ENCODE measurements around the gene TOMM40L. TPM values are rescaled to one million over a fixed set of nuclear protein-coding genes. Genes with fewer than 3 reads are reported as not detected.

Gene TOMM40L
- total RNA-seq, 1 experiment from 2014 or later: 15.0 TPM

DNA sequence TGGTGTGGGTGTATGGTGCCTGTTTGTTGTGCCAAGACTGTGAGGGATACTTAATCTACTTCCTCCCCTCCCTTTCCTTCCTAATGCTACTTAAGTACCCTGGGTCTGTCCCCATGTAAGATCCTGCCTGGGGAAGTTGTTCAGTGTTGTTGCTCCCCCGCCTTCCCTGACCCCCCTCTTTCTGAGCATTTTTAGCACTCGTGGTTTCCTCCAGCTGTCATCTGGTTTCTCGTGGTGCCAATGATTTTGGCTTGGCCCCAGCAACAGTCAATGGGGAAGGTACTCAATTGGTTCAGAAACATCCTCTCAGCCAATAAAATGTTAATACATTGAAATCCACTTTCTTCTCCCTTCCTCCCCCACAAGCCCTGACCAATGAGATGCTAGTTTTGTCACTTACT is 40.6 kb upstream of the TOMM40L start:
- H3K9me3 Mint-ChIP-seq (ENCODE audit: low read depth, unreplicated experiment): no peaks in the 10 kb centered on the region
- no peak overlapping the region for H3K4me3 Mint-ChIP-seq (ENCODE audit: low read depth, unreplicated experiment)
- peaks cover 22% of the 10 kb centered on the region for H3K4me1 Mint-ChIP-seq (ENCODE audit: low read depth, unreplicated experiment)
- TF ChIP-seq CTCF (IDR thresholded peaks at IDR 0.05; ENCODE audit: unreplicated experiment): no peak
- no peaks in the 10 kb centered on the region for H3K36me3 Mint-ChIP-seq (ENCODE audit: insufficient read depth, unreplicated experiment)
- H3K27ac Mint-ChIP-seq (ENCODE audit: unreplicated experiment): no peak overlapping the region
- CTCF ChIA-PET: no interaction called here
- no peaks in the 10 kb centered on the region for H3K27me3 Mint-ChIP-seq (ENCODE audit: unreplicated experiment)
- DNase-seq: no peak
- no TSS peak for BruUV-seq (replicated peaks)
- intact Hi-C loops (cut with micrococcal nuclease; ENCODE audit: unreplicated experiment): no loop called here

DNA sequence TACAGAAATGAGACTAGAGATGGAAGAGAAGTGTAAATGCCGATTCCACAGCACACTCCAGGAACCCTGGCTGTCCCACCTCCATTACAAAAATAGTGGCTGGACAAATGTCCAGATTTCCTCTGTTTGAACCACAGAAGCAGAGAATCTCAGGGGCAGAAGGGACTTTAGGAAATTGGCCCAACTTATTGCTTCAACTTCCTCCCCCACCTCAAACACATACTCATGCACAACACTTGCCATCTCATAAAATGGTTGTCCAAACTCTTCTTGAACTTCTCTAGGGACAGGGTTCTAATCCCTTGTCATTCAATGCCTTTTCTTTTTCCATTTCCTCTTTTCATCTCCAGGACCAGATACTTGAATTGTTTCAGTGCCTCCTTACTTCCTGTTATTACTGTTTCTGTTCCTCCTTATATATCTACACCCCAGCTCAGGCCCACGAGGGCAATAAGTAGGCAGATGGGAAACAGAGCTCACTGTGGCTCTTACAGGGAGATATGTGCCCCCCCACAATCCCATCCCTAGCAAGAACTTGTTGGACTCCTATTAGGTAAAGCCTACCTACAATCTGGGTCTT is 40.0 kb upstream of the TOMM40L start:
- CTCF ChIA-PET: interaction anchor here (1.4 kb wide), 1 partner anchor 8 kb away, joined by 4 read pairs; the partner anchor contains the start of gene B4GALT3
- no peaks in the 10 kb centered on the region for H3K9me3 Mint-ChIP-seq (ENCODE audit: low read depth, unreplicated experiment)
- no peaks in the 10 kb centered on the region for H3K36me3 Mint-ChIP-seq (ENCODE audit: insufficient read depth, unreplicated experiment)
- H3K4me1 Mint-ChIP-seq (ENCODE audit: low read depth, unreplicated experiment): peaks cover 22% of the 10 kb centered on the region
- no peaks in the 10 kb centered on the region for H3K27me3 Mint-ChIP-seq (ENCODE audit: unreplicated experiment)
- no TSS peak for BruUV-seq (replicated peaks)
- no peak overlapping the region for H3K27ac Mint-ChIP-seq (ENCODE audit: unreplicated experiment)
- no peak overlapping the region for H3K4me3 Mint-ChIP-seq (ENCODE audit: low read depth, unreplicated experiment)
- no peak for DNase-seq
- intact Hi-C loops (cut with micrococcal nuclease; ENCODE audit: unreplicated experiment): no loop called here
- no peak for TF ChIP-seq CTCF (IDR thresholded peaks at IDR 0.05; ENCODE audit: unreplicated experiment)

DNA sequence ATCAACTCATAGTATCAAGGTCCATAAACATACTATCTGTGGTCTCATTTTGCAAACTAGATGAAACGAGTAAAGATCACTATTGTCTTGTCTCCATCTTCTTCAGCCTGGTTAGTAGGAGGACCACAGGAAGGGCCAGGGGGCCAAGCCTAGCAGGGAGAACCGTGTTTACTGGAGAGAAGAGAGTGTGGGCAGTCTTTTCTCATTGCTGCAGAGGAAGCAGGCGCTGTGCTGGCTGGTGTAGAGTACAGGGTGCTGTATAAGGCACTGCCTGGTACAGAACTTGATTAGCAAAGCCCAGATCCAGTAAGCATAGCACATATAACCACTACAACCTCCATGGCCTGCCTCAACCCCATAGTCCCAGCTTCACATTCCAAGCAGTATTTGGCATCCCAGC is 38.5 kb upstream of the TOMM40L start:
- Mint-ChIP-seq H3K27me3 (ENCODE audit: unreplicated experiment) (peaks cover 14% of the 10 kb centered on the region), H3K4me1 (ENCODE audit: low read depth, unreplicated experiment) (peaks cover 17% of the 10 kb centered on the region), H3K27ac (ENCODE audit: unreplicated experiment) (no peak overlapping the region), H3K9me3 (ENCODE audit: low read depth, unreplicated experiment) (no peaks in the 10 kb centered on the region), H3K4me3 (ENCODE audit: low read depth, unreplicated experiment) (no peak overlapping the region), H3K36me3 (ENCODE audit: insufficient read depth, unreplicated experiment) (no peaks in the 10 kb centered on the region)
- DNase-seq: no peak
- BruUV-seq (replicated peaks): no TSS peak
- CTCF ChIA-PET: interaction anchor here (1.4 kb wide), 1 partner anchor 10 kb away, joined by 4 read pairs; the partner anchor contains the start of gene B4GALT3
- TF ChIP-seq CTCF (IDR thresholded peaks at IDR 0.05; ENCODE audit: unreplicated experiment): no peak
- intact Hi-C loops (cut with micrococcal nuclease; ENCODE audit: unreplicated experiment): no loop called here

DNA sequence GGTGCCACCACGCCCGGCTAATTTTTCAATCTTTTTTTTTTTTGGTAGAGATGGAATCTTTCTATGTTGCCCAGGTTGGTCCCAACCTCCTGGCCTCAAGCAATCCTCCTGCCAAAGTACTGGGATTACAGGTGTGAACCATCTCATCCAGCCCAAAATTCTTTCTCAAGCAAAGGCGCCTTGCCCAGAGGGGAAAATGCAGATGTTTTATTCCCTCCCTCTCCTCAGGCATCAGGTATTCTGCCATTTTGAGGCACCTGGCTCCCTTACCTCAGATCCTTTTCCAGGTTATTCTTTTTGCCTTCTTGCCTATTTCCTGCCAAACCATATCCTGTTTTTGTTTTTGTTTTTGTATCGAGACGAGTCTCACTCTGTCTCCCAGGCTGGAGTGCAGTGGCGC is 37.5 kb upstream of the TOMM40L start:
- no TSS peak for BruUV-seq (replicated peaks)
- H3K9me3 Mint-ChIP-seq (ENCODE audit: low read depth, unreplicated experiment): no peaks in the 10 kb centered on the region
- H3K4me1 Mint-ChIP-seq (ENCODE audit: low read depth, unreplicated experiment): peaks cover 13% of the 10 kb centered on the region
- H3K4me3 Mint-ChIP-seq (ENCODE audit: low read depth, unreplicated experiment): no peak overlapping the region
- intact Hi-C loops (cut with micrococcal nuclease; ENCODE audit: unreplicated experiment): no loop called here
- H3K27ac Mint-ChIP-seq (ENCODE audit: unreplicated experiment): no peak overlapping the region
- CTCF ChIA-PET: interaction anchor here (1.0 kb wide), 1 partner anchor 10 kb away, joined by 3 read pairs; the partner anchor contains the start of gene ADAMTS4
- H3K27me3 Mint-ChIP-seq (ENCODE audit: unreplicated experiment): peaks cover 17% of the 10 kb centered on the region
- no peak for TF ChIP-seq CTCF (IDR thresholded peaks at IDR 0.05; ENCODE audit: unreplicated experiment)
- no peaks in the 10 kb centered on the region for H3K36me3 Mint-ChIP-seq (ENCODE audit: insufficient read depth, unreplicated experiment)
- DNase-seq: no peak
